GM20431 (cell line): Measurements from ENCODE around the gene ZCCHC8.
"Not testable (repeated sequence)": the region's sequence is repeated elsewhere in the genome, so short reads cannot be mapped to it uniquely, and the experiment has no call there.

Experiments used
- in situ Hi-C: fragments of 300-500 bp; cut with MseI, MboI; formaldehyde crosslinking; loops from one replicate; pipeline ENCODE4 v1.15.0; 2020; ENCODE audit warnings: low sequenced_read_pairs; ENCODE audit not compliant: unreplicated experiment

The ZCCHC8 gene

DNA sequence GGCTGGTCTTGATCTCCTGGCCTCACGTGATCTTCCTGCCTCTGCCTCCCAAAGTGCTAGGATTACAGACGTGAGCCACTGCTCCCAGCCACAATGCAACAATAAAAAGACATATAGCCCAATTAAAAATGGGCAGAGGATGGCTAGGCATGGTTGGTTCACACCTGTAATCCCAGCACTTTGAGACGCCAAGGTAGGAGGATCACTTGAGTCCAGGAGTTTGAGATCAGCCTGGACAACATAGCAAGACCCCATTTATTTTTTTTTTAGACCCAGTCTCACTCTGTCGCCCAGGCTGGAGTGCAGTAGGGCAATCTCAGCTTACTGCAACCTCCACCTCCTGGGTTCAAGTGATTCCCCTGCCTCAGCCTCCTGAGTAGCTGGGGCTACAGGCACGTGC, 56.7 kb downstream of the ZCCHC8 start:
- in situ Hi-C loops = not testable (repeated sequence)

DNA sequence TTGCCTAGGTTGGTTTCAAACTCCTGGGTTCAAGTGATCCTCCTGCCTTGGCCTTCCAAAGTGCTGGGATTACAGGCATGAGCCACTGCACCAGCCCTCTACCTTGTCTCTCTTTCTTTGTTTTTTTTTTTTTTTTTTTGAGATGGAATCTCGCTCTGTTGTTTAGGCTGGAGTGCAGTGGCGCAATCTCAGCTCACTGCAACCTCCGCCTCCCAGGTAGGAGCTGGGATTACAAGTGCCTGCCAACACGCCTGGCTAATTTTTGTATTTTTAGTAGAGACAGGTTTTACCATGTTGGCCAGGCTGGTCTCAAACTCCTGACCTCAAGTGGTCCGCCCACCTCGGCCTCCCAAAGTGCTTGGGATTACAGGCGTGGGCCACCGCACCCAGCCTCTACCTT, 61.9 kb downstream of the ZCCHC8 start:
- in situ Hi-C loops = not testable (repeated sequence)

DNA sequence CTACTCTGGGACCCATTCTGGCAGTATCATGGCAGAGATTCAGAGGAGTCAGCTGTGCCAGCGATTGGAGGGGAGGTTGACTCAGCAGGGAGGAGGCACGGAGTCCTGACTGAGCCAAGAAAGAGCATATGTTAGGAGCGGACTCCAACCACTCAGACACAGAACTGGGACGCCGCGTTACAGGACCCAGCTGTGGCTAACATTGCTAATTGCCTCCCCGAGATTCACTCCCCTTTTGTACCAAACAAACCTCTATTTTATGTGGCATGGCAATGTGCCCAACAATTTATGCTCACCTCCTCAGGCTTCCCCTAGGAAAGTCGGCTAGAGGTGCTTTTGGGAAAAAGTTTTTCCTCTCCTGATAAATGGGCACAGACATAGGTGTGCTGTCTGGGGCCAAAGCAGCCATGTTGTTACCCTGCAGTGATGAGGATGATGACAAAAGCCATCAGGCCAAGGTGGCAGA, 63.0 kb downstream of the ZCCHC8 start:
- in situ Hi-C loops = no loop called here

DNA sequence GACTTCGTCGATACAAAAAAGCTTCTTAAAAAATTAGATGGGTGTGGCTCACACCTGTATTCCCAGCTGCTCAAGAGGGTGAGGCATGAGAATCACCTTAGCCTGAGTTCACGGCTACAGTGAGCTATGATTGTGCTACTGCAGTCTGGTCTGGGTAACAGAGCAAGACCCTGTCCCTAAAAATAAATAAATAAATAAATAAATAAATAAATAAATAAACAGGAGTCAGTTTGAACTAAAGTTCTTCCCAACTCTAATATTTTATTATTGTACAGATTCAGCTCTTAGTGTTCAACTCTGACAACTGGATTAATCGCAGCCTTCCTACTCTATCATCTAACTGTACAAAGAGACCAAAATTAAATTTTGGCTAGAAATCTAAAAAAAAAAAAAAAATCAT, 65.5 kb downstream of the ZCCHC8 start:
- in situ Hi-C loops = no loop called here

DNA sequence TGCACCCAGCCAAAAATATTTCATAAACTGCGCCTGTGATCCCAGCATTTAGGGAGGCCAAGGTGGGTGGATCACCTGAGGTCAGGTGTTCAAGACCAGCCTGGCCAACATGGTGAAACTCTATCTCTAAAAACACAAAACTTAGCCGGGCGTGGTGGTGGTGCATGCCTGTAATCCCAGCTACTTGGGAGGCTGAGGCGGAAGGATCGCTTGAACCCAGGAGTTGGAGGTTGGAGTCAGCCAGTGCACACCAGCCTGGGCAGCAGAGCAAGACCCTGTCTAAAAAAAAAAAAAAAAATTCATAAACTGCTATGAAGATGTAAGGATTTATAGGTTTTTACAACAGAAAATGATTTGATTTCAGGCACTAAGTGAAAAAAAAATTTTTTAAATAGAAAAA, 71.7 kb downstream of the ZCCHC8 start:
- in situ Hi-C loops = not testable (repeated sequence)

DNA sequence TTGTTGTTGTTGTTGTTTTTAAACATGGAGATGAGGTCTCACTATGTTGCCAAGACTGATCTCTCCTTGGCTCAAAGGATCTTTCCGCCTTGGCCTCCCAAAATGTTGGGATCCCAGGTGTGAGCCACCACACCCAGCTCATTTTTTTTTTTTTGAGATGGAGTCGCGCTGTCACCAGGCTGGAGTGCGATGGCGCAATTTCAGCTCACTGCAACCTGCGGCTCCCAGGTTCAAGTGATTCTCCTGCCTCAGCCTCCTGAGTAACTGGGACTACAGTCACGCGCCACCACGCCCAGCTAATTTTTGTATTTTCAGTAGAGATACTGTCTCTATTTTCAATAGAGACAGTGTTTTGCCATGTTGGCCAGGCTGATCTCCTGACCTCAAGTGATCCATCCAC, 73.3 kb downstream of the ZCCHC8 start:
- in situ Hi-C loops = no loop called here

DNA sequence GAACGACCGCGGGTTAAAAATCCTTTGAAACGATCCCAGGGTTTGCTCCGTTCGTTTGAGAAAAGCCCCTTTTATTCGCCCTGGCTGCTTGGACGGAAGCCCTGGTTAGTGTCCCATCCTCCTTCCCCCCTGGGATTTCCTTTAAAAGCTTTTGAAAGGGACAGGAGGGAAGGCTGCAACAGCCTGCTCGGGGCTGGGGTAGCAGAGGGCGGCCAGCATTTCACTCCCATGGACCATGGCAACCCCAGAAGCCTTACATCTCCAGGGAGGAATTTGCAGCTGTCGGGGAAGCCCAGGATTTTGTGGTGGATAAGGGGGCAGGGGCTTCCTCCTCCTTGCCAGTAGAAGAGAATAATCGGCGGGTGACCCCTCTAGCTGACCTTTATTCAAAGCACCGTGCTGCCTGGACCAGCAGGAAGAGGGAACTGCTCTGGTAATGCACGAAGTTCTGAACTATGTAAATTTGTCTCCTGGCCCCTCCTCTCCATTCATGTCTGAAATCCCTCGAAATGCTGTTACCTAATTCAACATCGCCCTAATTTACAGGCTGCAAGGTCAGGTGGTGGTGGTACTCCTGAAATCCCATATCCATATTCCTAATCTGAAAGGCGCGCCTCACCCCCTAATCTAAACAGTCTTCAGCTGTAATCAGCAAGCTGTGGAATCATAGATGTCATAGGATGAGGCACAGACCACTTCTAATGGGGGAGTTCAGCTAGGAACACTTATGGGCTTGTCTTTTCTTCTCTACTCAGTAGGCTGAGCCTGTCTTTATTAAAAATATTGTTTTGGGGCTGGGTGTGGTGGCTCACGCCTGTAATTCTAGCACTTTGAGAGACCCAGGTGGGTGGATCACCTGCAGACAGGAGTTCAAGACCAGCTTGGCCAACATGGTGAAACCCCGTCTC, 77.2 kb downstream of the ZCCHC8 start:
- in situ Hi-C loops = no loop called here

DNA sequence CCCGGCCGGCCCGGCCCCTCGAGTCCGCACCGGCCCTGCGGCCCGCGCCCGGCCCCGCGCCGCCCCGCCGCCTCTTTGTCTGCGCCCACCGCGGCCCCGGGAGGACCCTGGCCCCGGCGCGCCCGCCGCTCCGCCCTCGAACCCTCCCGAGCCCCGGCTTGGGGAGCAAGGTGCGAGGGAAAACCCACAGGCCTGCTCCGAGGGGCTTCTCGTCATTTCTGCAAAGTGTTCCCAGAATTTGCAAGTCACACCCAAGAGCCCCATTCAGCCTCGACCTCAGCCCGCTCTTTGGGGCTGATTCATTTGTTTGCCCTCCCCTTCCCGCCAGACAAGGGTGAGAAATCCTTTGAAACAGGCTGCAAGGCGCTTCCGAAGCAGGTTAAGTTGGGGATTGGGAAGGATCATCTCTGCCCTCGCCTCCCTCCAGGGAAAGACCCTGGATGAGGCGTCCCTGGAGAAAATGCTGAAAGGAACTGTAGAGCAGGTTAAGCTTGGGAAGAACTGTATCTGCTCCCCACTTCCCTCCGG, 77.9 kb downstream of the ZCCHC8 start:
- in situ Hi-C loops = no loop called here

DNA sequence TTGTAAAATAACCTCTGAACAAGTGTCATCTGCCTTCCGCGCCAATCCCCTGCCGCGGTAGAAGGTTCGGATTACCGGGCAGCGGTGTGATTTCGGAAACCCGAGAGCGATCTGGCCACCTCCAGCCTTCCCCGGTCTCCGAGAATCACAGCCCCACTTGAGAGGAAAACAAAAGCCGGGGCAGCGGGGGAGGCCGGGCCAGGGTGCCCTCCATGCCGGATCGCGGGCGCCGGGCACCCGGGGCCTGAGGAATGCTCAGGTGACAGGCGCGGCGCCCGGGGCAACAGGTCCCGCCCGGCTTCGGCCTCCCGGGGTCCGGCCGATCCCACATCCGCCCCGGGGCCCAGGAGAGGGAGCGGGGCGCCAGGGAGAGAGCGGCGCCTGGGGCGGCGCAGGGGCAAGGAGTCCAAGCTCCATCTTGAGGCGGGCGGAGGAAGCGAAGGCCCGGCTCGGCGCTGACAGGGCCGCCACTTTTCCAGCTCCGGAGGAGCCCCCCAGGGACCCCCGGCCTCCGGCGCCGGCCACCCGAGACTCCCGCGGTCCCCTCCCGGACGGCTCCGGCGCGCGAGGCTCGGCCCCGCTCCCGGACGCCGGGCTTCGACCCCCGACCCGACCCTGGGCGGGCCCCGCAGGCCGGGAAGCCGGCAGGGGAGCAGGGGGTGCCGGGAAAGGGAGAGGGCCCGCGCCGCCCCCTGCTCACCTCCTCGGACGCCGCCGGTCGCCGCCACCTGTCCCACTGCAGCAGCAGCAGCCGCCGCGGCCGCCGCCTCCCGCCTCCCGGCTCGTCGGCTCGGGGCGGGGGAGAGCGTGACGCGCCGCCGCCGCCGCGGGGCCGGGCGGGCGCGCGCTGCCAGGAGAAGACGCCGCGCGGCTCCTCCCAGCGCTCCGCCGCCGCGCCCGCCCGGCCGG, 78.7 kb downstream of the ZCCHC8 start, which contains the start of gene CLIP1:
CLIP1 (minus strand) TSS at position 849 of the 909 bp plus-strand sequence. CDS start 42,217 bp downstream, outside the sequence.
- in situ Hi-C loops = no loop called here
